ENCODE results near the gene OXCT2.

GRCh38 chr1:39735731-39736130, 35.4 kb downstream of the OXCT2 start:
- no peak for TF ChIP-seq CTCF (IDR thresholded peaks at IDR 0.05; ENCODE audit: poor library complexity)
- TF ChIP-seq EZH2 (IDR thresholded peaks at IDR 0.05; ENCODE audit: borderline replicate concordance), result no peak
